ENCODE results near the gene ITGB8. TPM values are rescaled to one million over a fixed set of nuclear protein-coding genes. Genes with fewer than 3 reads are reported as not detected.
"Not testable (repeated sequence)": the region's sequence is repeated elsewhere in the genome, so short reads cannot be mapped to it uniquely, and the experiment has no call there.

ITGB8 gene
- total and polyA plus RNA-seq, 2 of the 4 experiments (the other 2 are of a cell fraction), result 2.6 to 10.2 TPM

GRCh38 chr7:20388084-20388483 lies 57.4 kb downstream of the ITGB8 start:
- no peak overlapping the region for H2BK15ac ChIP-seq (ENCODE audit: low read depth, low read length)
- ATAC-seq (ENCODE audit: low read depth) (no peak), DNase-seq (no peak)
- dilution Hi-C loops (cut with HindIII; ENCODE audit: low sequenced_read_pairs, unreplicated experiment), result no loop called here
- no peak overlapping the region for H2BK120ac ChIP-seq (ENCODE audit: low read depth, low read length)
- H3K4ac ChIP-seq (ENCODE audit: low read depth, low read length), result no peak overlapping the region
- in situ Hi-C loops (cut with MboI; ENCODE audit: low sequenced_read_pairs), result no loop called here
- H3K56ac ChIP-seq (ENCODE audit: extremely low read depth, insufficient read depth, low read length), result no peak overlapping the region
- TF ChIP-seq MXI1 (IDR thresholded peaks at IDR 0.05; ENCODE audit: borderline replicate concordance, low read depth, low read length) (no peak), MAFK (IDR thresholded peaks at IDR 0.05; ENCODE audit: low read depth, low read length) (no peak), USF2 (IDR thresholded peaks at IDR 0.05; ENCODE audit: low read depth, low read length) (no peak), POLR2A (IDR thresholded peaks at IDR 0.05; ENCODE audit: low read depth, low read length) (no peak), SMC3 (IDR thresholded peaks at IDR 0.05; ENCODE audit: low read depth, low read length) (no peak)
- no peaks in the 10 kb centered on the region for H3K27me3 ChIP-seq (ENCODE audit: control insufficient read depth, insufficient read depth, low read length)
- H3K18ac ChIP-seq (ENCODE audit: low read depth, low read length), result no peak overlapping the region
- no peak overlapping the region for H3K4me3 ChIP-seq (ENCODE audit: insufficient read depth, low read depth, low read length)
- no peaks in the 10 kb centered on the region for H3K9me1 ChIP-seq (ENCODE audit: insufficient read depth, low read length)
- H3K79me1 ChIP-seq (ENCODE audit: low read depth in 1 of 2, low read length in 2 of 2), result no peaks in the 10 kb centered on the region
- H2BK20ac ChIP-seq (ENCODE audit: low read depth, low read length), result no peak overlapping the region
- no peak overlapping the region for H4K91ac ChIP-seq (ENCODE audit: insufficient read depth, low read depth, low read length)
- WGBS, 2 experiments (ENCODE audit: extremely low coverage in 2 of 2, insufficient read length in 1 of 2), result no CpG with 5 or more reads among the region's 1 CpG
- H3K36me3 ChIP-seq (ENCODE audit: control insufficient read depth, insufficient read depth, low read length), result peaks cover 8% of the 10 kb centered on the region; the same call in 1 of the 2 replicates
- no peak overlapping the region for H2AFZ ChIP-seq (replicated peaks; ENCODE audit: low read length, poor library complexity)
- BruUV-seq (replicated peaks), result no TSS peak
- no peaks in the 10 kb centered on the region for H3K9me3 ChIP-seq (ENCODE audit: control insufficient read depth, insufficient read depth, low read length)
- no peak overlapping the region for H2AK9ac ChIP-seq (replicated peaks; ENCODE audit: low read depth, low read length, poor library complexity)
- H3K4me1 ChIP-seq (ENCODE audit: control insufficient read depth, insufficient read depth, low read length), result peaks cover 2% of the 10 kb centered on the region
- H3K4me2 ChIP-seq (ENCODE audit: low read depth, low read length), result no peak overlapping the region
- no peak overlapping the region for H2BK5ac ChIP-seq (ENCODE audit: low read depth, low read length, poor library complexity, severe bottlenecking)
- no peak overlapping the region for H2AK5ac ChIP-seq (ENCODE audit: low read depth, low read length)
- no peak overlapping the region for H3K27ac ChIP-seq (ENCODE audit: insufficient read depth, low read length)
- no peaks in the 10 kb centered on the region for H4K20me1 ChIP-seq (ENCODE audit: insufficient read depth, low read length)
- intact Hi-C loops (cut with micrococcal nuclease), result loop anchor here (5.0 kb wide), 1 partner anchor 36 kb away; no protein-coding TSS in a partner anchor
- no peak overlapping the region for H4K5ac ChIP-seq (ENCODE audit: low read depth, low read length)
- H3K14ac ChIP-seq (replicated peaks; ENCODE audit: low read depth, low read length), result no peak overlapping the region
- no peak overlapping the region for H3K23ac ChIP-seq (ENCODE audit: low read depth, low read length)
- H3K9ac ChIP-seq (ENCODE audit: low read depth, low read length), result no peak overlapping the region
- ChIA-PET CTCF (no interaction called here), POLR2A (ENCODE audit: unreplicated experiment) (no interaction called here)
- H4K8ac ChIP-seq (ENCODE audit: low read depth in 2 of 2, low read length in 2 of 2), result no peak overlapping the region

- H4K5ac ChIP-seq (ENCODE audit: low read depth, low read length); H3K4me1 ChIP-seq (ENCODE audit: control insufficient read depth, insufficient read depth, low read length); H3K9ac ChIP-seq (ENCODE audit: low read depth, low read length); H2BK5ac ChIP-seq (ENCODE audit: low read depth, low read length, poor library complexity, severe bottlenecking); H4K91ac ChIP-seq (ENCODE audit: insufficient read depth, low read depth, low read length); H4K8ac ChIP-seq (ENCODE audit: low read depth in 2 of 2, low read length in 2 of 2); H2BK20ac ChIP-seq (ENCODE audit: low read depth, low read length); H3K4me2 ChIP-seq (ENCODE audit: low read depth, low read length); BruUV-seq (replicated peaks); H2AK5ac ChIP-seq (ENCODE audit: low read depth, low read length); H3K4ac ChIP-seq (ENCODE audit: low read depth, low read length); H3K18ac ChIP-seq (ENCODE audit: low read depth, low read length); dilution Hi-C loops (cut with HindIII; ENCODE audit: low sequenced_read_pairs, unreplicated experiment); H2BK15ac ChIP-seq (ENCODE audit: low read depth, low read length); H2BK120ac ChIP-seq (ENCODE audit: low read depth, low read length); H3K9me1 ChIP-seq (ENCODE audit: insufficient read depth, low read length); H3K14ac ChIP-seq (replicated peaks; ENCODE audit: low read depth, low read length); H4K20me1 ChIP-seq (ENCODE audit: insufficient read depth, low read length); H3K27ac ChIP-seq (ENCODE audit: insufficient read depth, low read length); H2AFZ ChIP-seq (replicated peaks; ENCODE audit: low read length, poor library complexity); H3K4me3 ChIP-seq (ENCODE audit: insufficient read depth, low read depth, low read length); H3K9me3 ChIP-seq (ENCODE audit: control insufficient read depth, insufficient read depth, low read length); POLR2A ChIA-PET (ENCODE audit: unreplicated experiment); H3K23ac ChIP-seq (ENCODE audit: low read depth, low read length); H3K79me1 ChIP-seq (ENCODE audit: low read depth in 1 of 2, low read length in 2 of 2); H3K56ac ChIP-seq (ENCODE audit: extremely low read depth, insufficient read depth, low read length); in situ Hi-C loops (cut with MboI; ENCODE audit: low sequenced_read_pairs); DNase-seq; H3K27me3 ChIP-seq (ENCODE audit: control insufficient read depth, insufficient read depth, low read length); ATAC-seq (ENCODE audit: low read depth); H2AK9ac ChIP-seq (replicated peaks; ENCODE audit: low read depth, low read length, poor library complexity): not testable (repeated sequence)
- intact Hi-C loops (cut with micrococcal nuclease), result loop anchor here (5.0 kb wide), 1 partner anchor 37 kb away; no protein-coding TSS in a partner anchor
- no CpG with 5 or more reads among the region's 2 CpGs for WGBS, 2 experiments (ENCODE audit: extremely low coverage in 2 of 2, insufficient read length in 1 of 2)
- CTCF ChIA-PET, result interaction anchor here (0.7 kb wide), 1 partner anchor 1688 kb away, joined by 3 read pairs; no protein-coding TSS in a partner anchor
- H3K36me3 ChIP-seq (ENCODE audit: control insufficient read depth, insufficient read depth, low read length), result peaks cover 14% of the 10 kb centered on the region
Observed at GRCh38 chr7:20389192-20389591, 58.5 kb downstream of the ITGB8 start.

Data from IMR-90 (cell line).